ENCODE data around the gene ACACA. TPM values are rescaled to one million over a fixed set of nuclear protein-coding genes. Genes with fewer than 3 reads are reported as not detected.

Gene ACACA
- total RNA-seq, 4 donors from 2014 or later: 47.9 to 56.2 (median 51.4) TPM

GRCh38 chr17:37391146-37391545 is 15.5 kb downstream of the ACACA start:
- TF ChIP-seq POLR2AphosphoS5 (IDR thresholded peaks at IDR 0.05): no peak
- no peak for TF ChIP-seq POLR2A (IDR thresholded peaks at IDR 0.05)
- TF ChIP-seq EP300 (IDR thresholded peaks at IDR 0.05): no peak
- TF ChIP-seq CTCF (IDR thresholded peaks at IDR 0.05): no peak
- 67% methylated on average over 6 of the region's 6 CpGs for WGBS
- Histone ChIP-seq H3K9me3 (no peaks in the 10 kb centered on the region), H3K27me3 (no peaks in the 10 kb centered on the region), H3K36me3 (no peaks in the 10 kb centered on the region), H3K27ac (no peak overlapping the region), H3K4me1 (peaks cover 4% of the 10 kb centered on the region), H3K4me3 (no peak overlapping the region)
- DNase-seq (ENCODE audit: low spot score in 2 of 2): no peak

DNA sequence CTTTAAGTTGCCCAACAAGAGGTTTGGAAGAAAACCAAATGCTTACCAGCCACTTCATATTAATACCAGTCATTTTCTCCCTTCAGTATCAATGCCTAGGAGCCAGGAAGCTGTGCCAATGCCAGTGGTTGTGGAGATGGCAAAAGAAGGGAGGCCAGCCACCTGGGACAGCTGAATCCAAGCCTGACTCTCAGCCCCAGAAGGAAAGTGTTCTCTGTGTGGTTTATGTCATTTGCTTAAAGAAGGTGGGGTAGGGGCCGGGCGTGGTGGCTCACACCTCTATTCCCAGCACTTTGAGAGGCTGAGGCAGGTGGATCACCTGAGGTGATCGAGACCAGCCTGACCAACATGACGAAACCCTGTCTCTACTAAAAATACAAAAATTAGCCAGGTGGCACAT is 17.5 kb downstream of the ACACA start:
- no peak overlapping the region for H3K4me3 ChIP-seq
- WGBS: 89% methylated on average over 4 of the region's 4 CpGs
- no peak overlapping the region for H3K27ac ChIP-seq
- no peaks in the 10 kb centered on the region for H3K27me3 ChIP-seq
- no peaks in the 10 kb centered on the region for H3K9me3 ChIP-seq
- peaks cover 4% of the 10 kb centered on the region for H3K4me1 ChIP-seq
- H3K36me3 ChIP-seq: no peaks in the 10 kb centered on the region
- DNase-seq (ENCODE audit: low spot score in 2 of 2): no peak
- TF ChIP-seq POLR2AphosphoS5 (IDR thresholded peaks at IDR 0.05) (no peak), CTCF (IDR thresholded peaks at IDR 0.05) (no peak), POLR2A (IDR thresholded peaks at IDR 0.05) (no peak), EP300 (IDR thresholded peaks at IDR 0.05) (no peak)

DNA sequence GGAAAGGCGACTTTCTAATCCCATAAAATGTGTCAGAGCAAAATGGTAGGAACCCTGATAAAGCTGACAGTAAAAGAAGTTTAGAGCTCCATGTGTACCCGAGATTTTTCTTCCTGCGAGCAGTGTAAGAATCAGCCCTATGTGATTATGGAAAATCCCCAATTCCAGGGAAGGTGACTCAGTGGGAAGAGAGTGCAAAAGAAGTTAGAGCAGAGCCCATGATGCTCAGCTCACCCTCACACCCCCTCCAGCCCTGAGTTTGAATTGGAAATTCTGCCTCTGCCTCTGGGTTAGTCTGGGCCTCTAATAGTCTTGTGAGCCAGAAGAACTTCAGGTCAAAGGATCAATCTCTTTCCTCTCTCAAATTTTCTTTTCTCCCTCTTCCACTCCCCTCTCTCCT is 18.4 kb downstream of the ACACA start:
- TF ChIP-seq POLR2A (IDR thresholded peaks at IDR 0.05): no peak
- no peak for TF ChIP-seq CTCF (IDR thresholded peaks at IDR 0.05)
- TF ChIP-seq POLR2AphosphoS5 (IDR thresholded peaks at IDR 0.05): no peak
- no peak for TF ChIP-seq EP300 (IDR thresholded peaks at IDR 0.05)
- Histone ChIP-seq H3K36me3 (no peaks in the 10 kb centered on the region), H3K4me1 (peaks cover 4% of the 10 kb centered on the region), H3K27me3 (no peaks in the 10 kb centered on the region), H3K27ac (no peak overlapping the region), H3K4me3 (no peak overlapping the region), H3K9me3 (no peaks in the 10 kb centered on the region)
- DNase-seq (ENCODE audit: low spot score in 2 of 2): no peak
- WGBS: 75% methylated on average over 3 of the region's 3 CpGs

DNA sequence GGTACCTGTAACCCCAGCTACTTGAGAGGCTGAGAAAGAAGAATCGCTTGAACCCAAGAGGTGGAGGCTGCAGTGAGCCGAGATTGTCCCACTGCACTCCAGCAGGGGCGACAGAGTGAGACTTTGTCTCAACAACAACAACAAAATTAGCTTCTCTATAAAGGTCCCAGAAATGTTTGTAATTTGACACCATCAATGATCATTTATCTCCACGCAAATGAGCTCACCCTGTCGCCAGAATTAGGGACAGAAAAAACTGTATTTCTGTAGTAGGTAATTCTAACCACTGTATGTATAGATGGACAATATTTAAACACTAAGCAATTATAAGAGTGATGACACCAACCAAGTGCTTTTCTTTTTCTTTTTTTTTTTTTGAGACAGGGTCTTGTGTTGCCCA is 20.2 kb downstream of the ACACA start:
- 93% methylated on average over 5 of the region's 5 CpGs for whole genome bisulfite sequencing
- Histone ChIP-seq H3K27me3 (no peaks in the 10 kb centered on the region), H3K4me1 (no peaks in the 10 kb centered on the region), H3K4me3 (no peak overlapping the region), H3K36me3 (no peaks in the 10 kb centered on the region), H3K27ac (no peak overlapping the region), H3K9me3 (no peaks in the 10 kb centered on the region)
- DNase-seq (ENCODE audit: low spot score in 2 of 2): no peak
- TF ChIP-seq POLR2AphosphoS5 (IDR thresholded peaks at IDR 0.05) (no peak), EP300 (IDR thresholded peaks at IDR 0.05) (no peak), POLR2A (IDR thresholded peaks at IDR 0.05) (no peak), CTCF (IDR thresholded peaks at IDR 0.05) (no peak)

GRCh38 chr17:37385474-37385990 is 21.1 kb downstream of the ACACA start:
- H3K36me3 ChIP-seq: no peaks in the 10 kb centered on the region
- no peaks in the 10 kb centered on the region for H3K4me1 ChIP-seq
- DNase-seq (ENCODE audit: low spot score in 2 of 2): no peak
- H3K27me3 ChIP-seq: no peaks in the 10 kb centered on the region
- H3K4me3 ChIP-seq: no peak overlapping the region
- no peak overlapping the region for H3K27ac ChIP-seq
- H3K9me3 ChIP-seq: no peaks in the 10 kb centered on the region
- no peak for TF ChIP-seq EP300 (IDR thresholded peaks at IDR 0.05)
- TF ChIP-seq POLR2AphosphoS5 (IDR thresholded peaks at IDR 0.05): no peak
- no peak for TF ChIP-seq POLR2A (IDR thresholded peaks at IDR 0.05)
- TF ChIP-seq CTCF (IDR thresholded peaks at IDR 0.05): no peak

Measured in suprapubic skin (tissue), 4 donors.